ENCODE measurements around the gene IGSF8.

DNA sequence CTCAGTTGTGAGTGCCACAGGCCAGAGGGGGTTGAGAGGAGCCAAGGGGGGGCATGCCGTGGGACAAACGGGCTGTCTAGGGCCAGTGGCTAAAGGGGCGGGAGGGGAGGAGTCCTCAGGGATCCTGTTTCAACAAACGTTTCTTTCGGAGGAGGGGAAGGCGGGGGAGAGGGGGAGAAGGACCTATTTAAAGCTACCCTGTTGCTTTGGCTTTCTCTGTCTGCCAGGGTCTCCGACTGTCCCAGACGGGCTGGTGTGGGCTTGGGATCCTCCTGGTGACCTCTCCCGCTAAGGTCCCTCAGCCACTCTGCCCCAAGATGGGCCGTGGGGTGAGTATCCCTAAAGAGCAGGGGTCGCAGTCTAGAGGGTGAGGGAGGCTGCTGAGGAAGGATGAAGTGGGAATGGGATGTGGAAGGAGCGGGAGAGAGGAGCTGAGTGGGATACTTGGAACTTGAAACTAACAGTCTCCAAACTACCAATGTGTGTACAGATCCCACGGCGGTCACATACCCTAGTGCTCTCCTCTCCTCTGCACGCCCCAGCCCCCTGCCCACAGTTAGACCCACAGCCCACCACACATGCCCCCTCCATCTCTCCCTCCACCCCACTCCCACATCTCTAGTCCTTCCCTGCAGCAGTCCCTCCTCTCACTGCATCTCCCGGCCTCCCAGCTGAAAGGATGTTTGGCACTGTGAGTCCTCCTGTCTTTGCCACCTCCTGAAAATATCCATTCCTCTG is 17.3 kb upstream of the IGSF8 start, which contains the start of gene ATP1A2:
- no peak for TF ChIP-seq EZH2 (IDR thresholded peaks at IDR 0.05; ENCODE audit: insufficient read depth, poor library complexity, severe bottlenecking)
- no peak for TF ChIP-seq EZH2phosphoT487 (IDR thresholded peaks at IDR 0.05; ENCODE audit: insufficient read depth, low read depth)

Measured in GM23248 (cell line).